ENCODE data around the gene RPL18.

The RPL18 gene

DNA sequence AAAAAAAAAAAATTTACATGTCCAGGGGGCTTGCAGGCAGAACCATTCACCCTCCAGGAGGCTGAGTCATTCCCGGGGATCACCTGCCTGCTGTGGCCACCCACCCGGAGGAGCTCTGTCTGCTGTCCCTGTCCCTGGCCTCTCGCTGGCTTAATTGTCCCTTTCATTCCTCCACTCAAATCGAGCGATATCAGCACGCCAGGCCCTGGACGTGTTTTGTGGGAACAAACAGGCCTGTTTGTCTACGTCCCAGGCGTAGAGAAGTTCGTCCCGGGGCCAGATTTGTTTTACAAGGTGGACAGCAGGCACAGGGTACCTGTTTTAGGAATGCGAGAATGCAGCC is 45.8 kb downstream of the RPL18 start:
- no peak for DNase-seq

DNA sequence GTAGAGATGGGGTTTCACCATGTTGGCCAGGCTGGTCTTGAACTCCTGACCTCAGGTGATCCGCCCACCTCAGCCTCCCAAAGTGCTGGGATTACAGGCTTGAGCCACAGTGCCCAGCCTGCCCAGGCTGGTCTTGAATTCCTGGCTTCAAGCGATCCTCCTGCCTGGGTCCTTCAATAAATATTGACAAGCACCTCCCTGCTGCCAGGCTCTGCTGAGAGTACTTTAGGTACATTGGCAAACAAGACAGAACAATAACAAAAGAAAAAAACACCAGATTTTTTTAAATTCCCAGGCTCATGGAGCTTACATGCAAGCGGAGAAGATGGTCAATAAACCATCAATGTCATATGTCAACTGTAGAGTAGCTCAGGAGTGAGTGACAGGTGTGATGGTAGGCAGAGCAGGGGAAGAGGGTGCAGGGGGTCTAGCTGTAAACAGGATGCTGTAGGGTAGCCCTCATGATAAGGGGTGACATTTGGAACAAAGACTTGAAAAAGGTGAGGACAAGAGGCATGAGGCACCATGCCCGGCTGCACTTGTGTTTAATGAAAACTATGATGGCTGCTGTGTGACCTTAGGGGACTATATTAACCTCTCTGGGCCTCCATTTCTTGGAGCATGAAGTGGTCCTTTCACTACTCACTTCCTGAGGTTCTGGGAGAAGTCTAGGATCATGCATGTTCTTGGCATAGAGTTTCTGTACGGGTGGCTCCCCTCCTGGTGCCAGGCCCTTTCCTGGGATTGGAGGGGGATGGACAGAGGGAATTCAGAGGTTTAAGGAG is 47.4 kb downstream of the RPL18 start:
- DNase-seq = no peak

DNA sequence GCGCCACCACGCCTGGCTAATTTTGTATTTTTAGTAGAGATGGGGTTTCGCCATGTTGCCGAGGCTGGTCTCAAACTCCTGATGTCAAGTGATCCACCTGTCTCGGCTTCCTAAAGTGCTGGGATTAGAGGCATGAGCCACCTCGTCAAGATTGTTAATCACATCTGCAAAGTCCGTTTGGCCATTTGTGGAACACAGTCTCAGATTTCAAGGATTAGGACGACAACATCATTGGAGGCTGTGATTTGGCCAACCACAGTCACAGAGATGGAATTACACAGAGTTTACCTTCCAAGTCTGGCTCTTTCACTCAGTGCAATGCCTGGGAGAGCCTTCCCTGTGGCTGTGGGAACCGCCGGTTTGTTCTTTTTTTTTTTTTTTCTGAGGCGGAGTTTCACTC is 49.2 kb downstream of the RPL18 start:
- no peak for DNase-seq

DNA sequence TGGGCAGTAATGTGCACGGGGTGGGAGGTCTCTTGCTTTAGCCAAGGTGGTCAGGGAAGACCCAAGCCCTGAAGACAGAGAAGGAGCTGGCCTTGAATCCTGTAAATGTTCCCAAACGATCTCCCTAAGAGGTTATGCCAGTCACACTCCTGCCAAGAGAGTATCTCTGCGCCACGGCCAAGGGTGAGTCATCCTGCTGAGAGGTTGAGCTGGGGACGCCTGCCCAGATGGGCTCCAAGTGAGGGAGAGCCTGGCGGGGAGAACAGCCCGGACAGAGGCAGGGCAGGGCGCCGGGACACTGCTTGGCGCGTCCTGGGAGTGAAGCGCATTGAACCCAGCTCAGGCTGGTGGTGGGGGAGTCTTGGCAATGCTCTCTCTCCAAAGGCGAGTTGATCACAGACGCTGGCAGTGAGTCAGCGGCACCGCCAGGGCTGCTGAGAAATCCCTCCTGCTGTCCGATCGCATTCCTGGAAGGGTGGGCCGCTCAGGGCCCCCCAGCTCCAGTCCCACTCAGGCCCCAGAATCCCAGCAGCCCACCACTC is 50.6 kb downstream of the RPL18 start:
- DNase-seq = no peak

All from SIG-M5 (cell line).